Naive thymus-derived CD4-positive, alpha-beta T cell (primary cell): Measurements from ENCODE around the gene ZNF346. TPM values are rescaled to one million over a fixed set of nuclear protein-coding genes. Genes with fewer than 3 reads are reported as not detected.
A peak's percentile ranks its signal among the peaks of the same experiment; 100 is the strongest.

Experiments used
- ATAC-seq: fragments of 150-1000 bp; cut with Tn5 transposase; 2 replicates; pipeline ENCODE4 v1.10.0; 2021; ENCODE audit warnings: mild to moderate bottlenecking, moderate library complexity
- CTCF ChIA-PET: fragments of 350-600 bp; sonication (Branson Sonifier 250); formaldehyde crosslinking; loops from one replicate; lab custom pipeline; 2021; ENCODE audit warnings: antibody characterized with exemption; lab: Charles Lee
- POLR2A ChIA-PET: fragments of 350-600 bp; sonication (Branson Sonifier 250); formaldehyde crosslinking; loops from one replicate; lab custom pipeline; 2021; ENCODE audit warnings: antibody characterized with exemption, inconsistent platforms; lab: Charles Lee
- DNase-seq, 9 donors: peaks; one replicate each; pipeline versions ENCODE4 v3.0.0 to v3.0.0-alpha.2; 2020 to 2022; ENCODE audit warnings: mixed read lengths in 1 of 9
- H3K27ac ChIP-seq: one replicate; pipeline ENCODE4 v1.7.0; 2013; ENCODE audit warnings: mild to moderate bottlenecking, low read depth, low read length, moderate library complexity
- H3K27me3 ChIP-seq, 2 donors: one replicate each; pipeline ENCODE4 v1.7.0; 2013; ENCODE audit warnings: low read length in 2 of 2, mild to moderate bottlenecking in 2 of 2, moderate library complexity in 2 of 2; ENCODE audit not compliant: control insufficient read depth in 2 of 2, insufficient read depth in 2 of 2
- H3K36me3 ChIP-seq, 3 experiments: 1 replicate in 2 of 3; 2 replicates in 1 of 3; pipeline ENCODE4 v1.7.0; 2013; ENCODE audit warnings: low read length in 3 of 3, mild to moderate bottlenecking in 3 of 3, moderate library complexity in 1 of 3; ENCODE audit not compliant: insufficient read depth in 3 of 3, control insufficient read depth in 2 of 3
- H3K4me1 ChIP-seq, 2 donors: one replicate each; pipeline ENCODE4 v1.7.0; 2013; ENCODE audit warnings: low read length in 2 of 2, mild to moderate bottlenecking in 2 of 2, moderate library complexity in 1 of 2; ENCODE audit not compliant: control insufficient read depth in 2 of 2, insufficient read depth in 2 of 2
- H3K4me3 ChIP-seq: 2 replicates; pipeline ENCODE4 v1.7.0; 2013; ENCODE audit warnings: mild to moderate bottlenecking, low read length
- H3K9me3 ChIP-seq, 3 experiments: 1 replicate in 2 of 3; 2 replicates in 1 of 3; pipeline ENCODE4 v1.7.0; 2013; ENCODE audit warnings: low read length in 3 of 3; ENCODE audit not compliant: control insufficient read depth in 2 of 3
- H3K27ac Mint-ChIP-seq, 9 donors: one replicate each; pipeline ENCODE4 v1.8.0; 2020 to 2022; ENCODE audit warnings: mixed read lengths in 9 of 9, mild to moderate bottlenecking in 8 of 9, moderate library complexity in 5 of 9, inconsistent platforms in 2 of 9
- H3K27me3 Mint-ChIP-seq, 5 donors: one replicate each; pipeline ENCODE4 v1.8.0; 2021 to 2022; ENCODE audit warnings: mixed read lengths in 5 of 5, mild to moderate bottlenecking in 1 of 5
- H3K36me3 Mint-ChIP-seq, 5 donors: one replicate each; pipeline ENCODE4 v1.8.0; 2020 to 2022; ENCODE audit warnings: mixed read lengths in 5 of 5, mild to moderate bottlenecking in 3 of 5, inconsistent platforms in 1 of 5
- H3K4me1 Mint-ChIP-seq, 7 donors: one replicate each; pipeline ENCODE4 v1.8.0; 2020 to 2022; ENCODE audit warnings: mixed read lengths in 7 of 7, mild to moderate bottlenecking in 3 of 7, inconsistent platforms in 1 of 7
- H3K4me3 Mint-ChIP-seq, 10 donors: one replicate each; pipeline ENCODE4 v1.8.0; 2020 to 2022; ENCODE audit warnings: mild to moderate bottlenecking in 10 of 10, mixed read lengths in 10 of 10, moderate library complexity in 6 of 10, inconsistent platforms in 2 of 10
- H3K9me3 Mint-ChIP-seq, 11 donors: one replicate each; pipeline ENCODE4 v1.8.0; 2020 to 2022; ENCODE audit warnings: mixed read lengths in 11 of 11, mild to moderate bottlenecking in 4 of 11, inconsistent platforms in 1 of 11, moderate library complexity in 1 of 11
- intact Hi-C, 2 donors: fragments of 100-400 bp; cut with micrococcal nuclease; formaldehyde crosslinking; loops; one replicate each; pipeline ENCODE4 v1.15.1; 2023
- polyA plus RNA-seq, 2 donors: library from polyadenylated mRNA; unstranded; fragments of 300-500 nt; fragmentation: Illumina TruSeq; gene quantifications; one replicate each; pipeline ENCODE4 v1.2.3, GENCODE V29; 2021
- total RNA-seq, 6 experiments: library from RNA in 5 of 6; stranded (reverse) in 5 of 6; gene quantifications; 1 replicate in 5 of 6; 2 replicates in 1 of 6; pipeline ENCODE4 v1.2.3 and lab custom pipeline; 2021 to 2026

ZNF346 gene
- total and polyA plus RNA-seq, 7 experiments from 2014 or later = 13.4 to 28.2 (median 23.9) TPM

GRCh38 chr5:177089825-177090641 is 67.5 kb downstream of the ZNF346 start:
- intact Hi-C loops = no loop called here
- H3K4me3 Mint-ChIP-seq = no peak overlapping the region
- POLR2A ChIA-PET = no interaction called here
- H3K27me3 ChIP-seq = no peaks in the 10 kb centered on the region
- no peak overlapping the region for H3K4me3 ChIP-seq
- no peaks in the 10 kb centered on the region for H3K36me3 Mint-ChIP-seq
- no peak for DNase-seq
- H3K9me3 Mint-ChIP-seq = no peaks in the 10 kb centered on the region
- H3K4me1 Mint-ChIP-seq = peaks cover 10 to 13% (median 11%) of the 10 kb centered on the region in 7 donors
- no peak for ATAC-seq
- H3K27ac ChIP-seq = no peak overlapping the region
- CTCF ChIA-PET = no interaction called here
- no peaks in the 10 kb centered on the region for H3K9me3 ChIP-seq
- peaks cover 4 to 6% of the 10 kb centered on the region in 2 donors for H3K4me1 ChIP-seq
- H3K36me3 ChIP-seq = no peaks in the 10 kb centered on the region
- H3K27me3 Mint-ChIP-seq = peaks cover 0 to 28% (median 8%) of the 10 kb centered on the region in 5 donors
- H3K27ac Mint-ChIP-seq = peak overlapping the region in 1 of 9 donors; percentile 56

GRCh38 chr5:177090813-177091212 is 68.3 kb downstream of the ZNF346 start:
- intact Hi-C loops = no loop called here
- DNase-seq (no peak), ATAC-seq (no peak)
- H3K27ac ChIP-seq = no peak overlapping the region
- H3K9me3 Mint-ChIP-seq = no peaks in the 10 kb centered on the region
- no peaks in the 10 kb centered on the region for H3K27me3 ChIP-seq
- no peaks in the 10 kb centered on the region for H3K36me3 Mint-ChIP-seq
- peaks cover 10 to 13% (median 11%) of the 10 kb centered on the region in 7 donors for H3K4me1 Mint-ChIP-seq
- H3K4me1 ChIP-seq = peaks cover 4 to 6% of the 10 kb centered on the region in 2 donors
- no peak overlapping the region for H3K4me3 Mint-ChIP-seq
- POLR2A ChIA-PET = no interaction called here
- no peak overlapping the region for H3K27ac Mint-ChIP-seq
- no peaks in the 10 kb centered on the region for H3K9me3 ChIP-seq
- no peaks in the 10 kb centered on the region for H3K36me3 ChIP-seq
- no peak overlapping the region for H3K4me3 ChIP-seq
- H3K27me3 Mint-ChIP-seq = peaks cover 0 to 22% (median 8%) of the 10 kb centered on the region in 5 donors
- CTCF ChIA-PET = no interaction called here

- Histone ChIP-seq H3K27me3 (no peaks in the 10 kb centered on the region), H3K4me3 (no peak overlapping the region), H3K27ac (no peak overlapping the region), H3K36me3 (no peaks in the 10 kb centered on the region), H3K4me1 (peaks cover 4 to 6% of the 10 kb centered on the region in 2 donors), H3K9me3 (no peaks in the 10 kb centered on the region)
- ATAC-seq = no peak
- intact Hi-C loops = no loop called here
- DNase-seq = no peak
- no peak overlapping the region for H3K4me3 Mint-ChIP-seq
- ChIA-PET CTCF (no interaction called here), POLR2A (no interaction called here)
- H3K27ac Mint-ChIP-seq = no peak overlapping the region
- H3K4me1 Mint-ChIP-seq = peaks cover 6 to 8% (median 7%) of the 10 kb centered on the region in 7 donors
- no peaks in the 10 kb centered on the region for H3K9me3 Mint-ChIP-seq
- peaks cover 0 to 18% (median 8%) of the 10 kb centered on the region in 5 donors for H3K27me3 Mint-ChIP-seq
- no peaks in the 10 kb centered on the region for H3K36me3 Mint-ChIP-seq
Observed at GRCh38 chr5:177091232-177091631, 68.7 kb downstream of the ZNF346 start.

DNA sequence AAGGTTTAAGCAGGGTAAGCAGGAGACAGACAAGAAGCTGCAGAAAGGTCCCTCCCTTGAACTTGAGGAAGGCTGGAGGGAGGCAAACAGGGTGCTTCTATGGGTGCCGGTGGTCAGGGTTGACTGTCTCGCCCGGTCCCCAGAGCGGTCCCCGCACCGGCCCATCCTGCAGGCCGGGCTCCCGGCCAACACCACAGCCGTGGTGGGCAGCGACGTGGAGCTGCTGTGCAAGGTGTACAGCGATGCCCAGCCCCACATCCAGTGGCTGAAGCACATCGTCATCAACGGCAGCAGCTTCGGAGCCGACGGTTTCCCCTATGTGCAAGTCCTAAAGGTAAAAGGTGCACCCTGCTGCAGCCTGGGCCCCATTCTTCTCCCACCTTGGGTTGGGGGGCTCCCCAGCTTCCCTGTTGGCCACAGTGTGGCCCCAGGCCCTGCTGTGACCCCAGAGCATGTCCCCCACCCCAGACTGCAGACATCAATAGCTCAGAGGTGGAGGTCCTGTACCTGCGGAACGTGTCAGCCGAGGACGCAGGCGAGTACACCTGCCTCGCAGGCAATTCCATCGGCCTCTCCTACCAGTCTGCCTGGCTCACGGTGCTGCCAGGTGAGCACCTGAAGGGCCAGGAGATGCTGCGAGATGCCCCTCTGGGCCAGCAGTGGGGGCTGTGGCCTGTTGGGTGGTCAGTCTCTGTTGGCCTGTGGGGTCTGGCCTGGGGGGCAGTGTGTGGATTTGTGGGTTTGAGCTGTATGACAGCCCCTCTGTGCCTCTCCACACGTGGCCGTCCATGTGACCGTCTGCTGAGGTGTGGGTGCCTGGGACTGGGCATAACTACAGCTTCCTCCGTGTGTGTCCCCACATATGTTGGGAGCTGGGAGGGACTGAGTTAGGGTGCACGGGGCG is 69.9 kb downstream of the ZNF346 start:
- H3K4me3 Mint-ChIP-seq = no peak overlapping the region
- no peaks in the 10 kb centered on the region for H3K27me3 ChIP-seq
- ChIA-PET POLR2A (interaction anchor here (0.6 kb wide), 1 partner anchor 353 kb away, joined by 4 read pairs; no protein-coding TSS in a partner anchor), CTCF (no interaction called here)
- no peak overlapping the region for H3K4me3 ChIP-seq
- DNase-seq = no peak
- peaks cover 4 to 5% (median 4%) of the 10 kb centered on the region in 7 donors for H3K4me1 Mint-ChIP-seq
- no peaks in the 10 kb centered on the region for H3K36me3 Mint-ChIP-seq
- H3K27ac Mint-ChIP-seq = no peak overlapping the region
- ATAC-seq = no peak
- H3K4me1 ChIP-seq = peaks cover under 1 to 2% of the 10 kb centered on the region in 2 donors
- no peak overlapping the region for H3K27ac ChIP-seq
- intact Hi-C loops = no loop called here
- no peaks in the 10 kb centered on the region for H3K9me3 ChIP-seq
- H3K27me3 Mint-ChIP-seq = peaks cover 0 to 14% (median 7%) of the 10 kb centered on the region in 5 donors
- no peaks in the 10 kb centered on the region for H3K9me3 Mint-ChIP-seq
- H3K36me3 ChIP-seq = no peaks in the 10 kb centered on the region

DNA sequence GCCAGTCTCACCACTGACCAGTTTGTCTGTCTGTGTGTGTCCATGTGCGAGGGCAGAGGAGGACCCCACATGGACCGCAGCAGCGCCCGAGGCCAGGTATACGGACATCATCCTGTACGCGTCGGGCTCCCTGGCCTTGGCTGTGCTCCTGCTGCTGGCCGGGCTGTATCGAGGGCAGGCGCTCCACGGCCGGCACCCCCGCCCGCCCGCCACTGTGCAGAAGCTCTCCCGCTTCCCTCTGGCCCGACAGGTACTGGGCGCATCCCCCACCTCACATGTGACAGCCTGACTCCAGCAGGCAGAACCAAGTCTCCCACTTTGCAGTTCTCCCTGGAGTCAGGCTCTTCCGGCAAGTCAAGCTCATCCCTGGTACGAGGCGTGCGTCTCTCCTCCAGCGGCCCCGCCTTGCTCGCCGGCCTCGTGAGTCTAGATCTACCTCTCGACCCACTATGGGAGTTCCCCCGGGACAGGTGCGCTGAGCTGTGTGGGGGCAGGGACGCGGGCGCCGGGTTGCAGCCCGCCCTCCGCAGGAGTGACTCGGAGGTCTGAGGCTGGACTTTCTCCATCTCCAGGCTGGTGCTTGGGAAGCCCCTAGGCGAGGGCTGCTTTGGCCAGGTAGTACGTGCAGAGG is 70.7 kb downstream of the ZNF346 start:
- Histone ChIP-seq H3K4me1 (no peaks in the 10 kb centered on the region), H3K36me3 (no peaks in the 10 kb centered on the region), H3K27ac (no peak overlapping the region), H3K9me3 (no peaks in the 10 kb centered on the region), H3K27me3 (no peaks in the 10 kb centered on the region), H3K4me3 (no peak overlapping the region)
- ATAC-seq = no peak
- H3K4me3 Mint-ChIP-seq = no peak overlapping the region
- peaks cover 0 to 2% (median 0%) of the 10 kb centered on the region in 7 donors for H3K4me1 Mint-ChIP-seq
- no peaks in the 10 kb centered on the region for H3K9me3 Mint-ChIP-seq
- no peak for DNase-seq
- H3K27me3 Mint-ChIP-seq = peaks cover 0 to 9% (median 3%) of the 10 kb centered on the region in 5 donors
- H3K27ac Mint-ChIP-seq = no peak overlapping the region
- intact Hi-C loops = no loop called here
- H3K36me3 Mint-ChIP-seq = no peaks in the 10 kb centered on the region
- ChIA-PET POLR2A (no interaction called here), CTCF (no interaction called here)

DNA sequence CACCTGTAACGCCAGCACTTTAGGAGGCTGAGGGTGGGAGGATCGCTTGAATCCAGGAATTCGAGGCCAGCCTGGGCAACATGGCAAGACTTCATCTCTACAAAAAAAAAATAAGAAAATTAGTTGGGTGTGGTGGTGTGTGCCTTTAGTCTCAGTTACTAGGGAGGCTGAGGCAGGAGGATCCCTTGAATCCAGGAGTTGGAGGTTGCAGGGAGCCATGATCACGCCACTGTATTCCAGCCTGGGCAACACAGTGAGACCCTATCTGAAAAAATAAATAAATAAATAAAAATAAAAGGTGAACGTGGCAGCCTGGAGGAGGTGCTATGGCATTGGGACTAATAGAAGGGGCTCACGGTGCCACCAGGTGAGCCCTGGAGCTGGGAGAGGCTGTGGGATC is 71.3 kb downstream of the ZNF346 start:
- Mint-ChIP-seq H3K4me3 (no peak overlapping the region), H3K9me3 (no peaks in the 10 kb centered on the region), H3K27ac (no peak overlapping the region), H3K4me1 (peaks cover 0 to 2% (median 0%) of the 10 kb centered on the region in 7 donors), H3K27me3 (peaks cover 0 to 6% (median 3%) of the 10 kb centered on the region in 5 donors), H3K36me3 (no peaks in the 10 kb centered on the region)
- Histone ChIP-seq H3K27me3 (no peaks in the 10 kb centered on the region), H3K9me3 (no peaks in the 10 kb centered on the region), H3K36me3 (no peaks in the 10 kb centered on the region), H3K4me1 (no peaks in the 10 kb centered on the region), H3K4me3 (no peak overlapping the region), H3K27ac (no peak overlapping the region)
- ChIA-PET POLR2A (no interaction called here), CTCF (no interaction called here)
- intact Hi-C loops = no loop called here
- ATAC-seq = no peak
- no peak for DNase-seq
